ENCODE measurements around the gene LSS. TPM values are rescaled to one million over a fixed set of nuclear protein-coding genes. Genes with fewer than 3 reads are reported as not detected.

The LSS gene
- total RNA-seq, 4 donors from 2014 or later = 55.5 to 131 (median 115) TPM

DNA sequence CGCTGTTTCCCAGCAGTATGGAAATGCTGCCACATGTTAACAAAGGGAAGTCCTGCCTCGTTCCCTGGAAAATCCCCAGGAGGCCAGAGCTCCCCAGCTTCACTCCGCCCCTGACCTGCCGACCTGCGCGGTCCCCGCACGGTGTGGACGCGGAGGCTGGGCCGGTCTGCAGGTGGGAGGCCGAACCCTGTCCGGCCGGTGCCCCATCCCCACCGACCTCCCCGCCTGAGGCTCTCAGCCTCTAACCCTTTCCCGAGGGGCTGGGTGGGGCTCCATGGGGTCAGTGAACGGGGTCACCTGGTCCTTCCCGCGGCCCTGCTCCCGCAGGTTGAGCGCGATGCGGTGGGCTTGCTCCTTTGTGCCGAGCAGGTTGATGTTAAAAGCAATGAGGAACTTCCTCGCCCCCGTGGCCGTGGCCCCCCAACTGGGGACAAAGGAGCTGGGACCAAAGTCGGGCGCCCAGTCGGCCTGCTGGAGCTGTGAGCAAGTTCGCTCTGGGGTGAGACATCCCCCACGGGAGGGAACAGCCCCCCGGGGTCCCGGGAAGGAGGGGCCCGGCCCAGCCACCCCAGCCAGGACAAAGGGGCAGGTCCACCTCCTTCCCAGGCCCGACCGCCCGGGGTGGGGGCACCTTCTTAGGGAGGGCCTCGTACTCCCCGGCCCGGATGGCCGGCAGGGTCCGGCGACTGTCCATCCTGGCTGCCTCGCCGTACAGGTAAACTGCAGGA is 77.1 kb downstream of the LSS start:
- no peak overlapping the region for H3K27ac ChIP-seq
- H3K4me3 ChIP-seq = no peak overlapping the region
- TF ChIP-seq, protein P1, sequence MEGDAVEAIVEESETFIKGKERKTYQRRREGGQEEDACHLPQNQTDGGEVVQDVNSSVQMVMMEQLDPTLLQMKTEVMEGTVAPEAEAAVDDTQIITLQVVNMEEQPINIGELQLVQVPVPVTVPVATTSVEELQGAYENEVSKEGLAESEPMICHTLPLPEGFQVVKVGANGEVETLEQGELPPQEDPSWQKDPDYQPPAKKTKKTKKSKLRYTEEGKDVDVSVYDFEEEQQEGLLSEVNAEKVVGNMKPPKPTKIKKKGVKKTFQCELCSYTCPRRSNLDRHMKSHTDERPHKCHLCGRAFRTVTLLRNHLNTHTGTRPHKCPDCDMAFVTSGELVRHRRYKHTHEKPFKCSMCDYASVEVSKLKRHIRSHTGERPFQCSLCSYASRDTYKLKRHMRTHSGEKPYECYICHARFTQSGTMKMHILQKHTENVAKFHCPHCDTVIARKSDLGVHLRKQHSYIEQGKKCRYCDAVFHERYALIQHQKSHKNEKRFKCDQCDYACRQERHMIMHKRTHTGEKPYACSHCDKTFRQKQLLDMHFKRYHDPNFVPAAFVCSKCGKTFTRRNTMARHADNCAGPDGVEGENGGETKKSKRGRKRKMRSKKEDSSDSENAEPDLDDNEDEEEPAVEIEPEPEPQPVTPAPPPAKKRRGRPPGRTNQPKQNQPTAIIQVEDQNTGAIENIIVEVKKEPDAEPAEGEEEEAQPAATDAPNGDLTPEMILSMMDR (IDR thresholded peaks at IDR 0.05) = no peak
- TF ChIP-seq POLR2A (IDR thresholded peaks at IDR 0.05) = no peak
- WGBS, 2 donors = 40% methylated on average over 1 of the region's 47 CpGs; no CpG with 5 or more reads in 1 of the 2 donors
- H3K27me3 ChIP-seq = no peaks in the 10 kb centered on the region
- intact Hi-C loops (cut with DNase I) = no loop called here
- no peaks in the 10 kb centered on the region for H3K9me3 ChIP-seq
- no peaks in the 10 kb centered on the region for H3K36me3 ChIP-seq
- DNase-seq = no peak
- peaks cover 5 to 12% (median 9%) of the 10 kb centered on the region in 3 donors for H3K4me1 ChIP-seq

DNA sequence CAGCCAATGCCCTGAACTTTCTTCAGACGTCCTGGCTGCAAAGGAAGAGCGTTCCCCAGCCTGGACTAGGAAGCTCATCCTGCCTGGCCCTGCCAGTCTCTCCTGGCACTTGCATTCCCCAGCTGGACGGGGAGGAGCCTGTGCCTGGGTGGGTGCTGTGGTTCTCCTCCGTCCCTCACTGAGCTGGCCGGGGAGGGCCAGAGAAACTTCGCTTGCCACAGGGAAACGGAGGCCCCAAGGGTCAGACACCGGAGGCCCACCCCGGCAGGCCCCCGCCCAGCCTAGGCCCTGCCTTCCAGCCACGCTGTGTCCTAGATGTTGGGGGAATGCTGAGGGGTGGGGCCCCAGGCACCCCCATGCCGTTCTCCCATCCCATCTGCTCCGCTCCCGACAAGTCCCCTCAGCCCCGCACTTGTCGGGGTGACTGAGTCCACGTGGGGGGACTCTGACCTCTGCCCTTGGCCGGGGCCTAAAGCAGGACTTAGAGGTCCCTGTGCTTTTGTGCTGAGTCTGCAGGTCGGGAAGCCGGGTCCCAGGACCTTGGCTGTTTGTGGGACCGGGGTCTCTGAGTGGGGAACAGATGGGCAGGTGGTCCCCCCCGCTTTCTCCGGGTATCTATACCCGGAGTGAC is 78.0 kb downstream of the LSS start:
- peaks cover 5 to 12% (median 9%) of the 10 kb centered on the region in 3 donors for H3K4me1 ChIP-seq
- intact Hi-C loops (cut with DNase I) = no loop called here
- H3K27ac ChIP-seq = no peak overlapping the region
- H3K4me3 ChIP-seq = no peak overlapping the region
- no peaks in the 10 kb centered on the region for H3K36me3 ChIP-seq
- TF ChIP-seq, protein P1 (IDR thresholded peaks at IDR 0.05) = no peak
- no peak for TF ChIP-seq POLR2A (IDR thresholded peaks at IDR 0.05)
- no peak for DNase-seq
- no peaks in the 10 kb centered on the region for H3K27me3 ChIP-seq
- 66% methylated on average over 4 of the region's 24 CpGs; no CpG with 5 or more reads in 1 of the 2 donors for WGBS, 2 donors
- no peaks in the 10 kb centered on the region for H3K9me3 ChIP-seq

DNA sequence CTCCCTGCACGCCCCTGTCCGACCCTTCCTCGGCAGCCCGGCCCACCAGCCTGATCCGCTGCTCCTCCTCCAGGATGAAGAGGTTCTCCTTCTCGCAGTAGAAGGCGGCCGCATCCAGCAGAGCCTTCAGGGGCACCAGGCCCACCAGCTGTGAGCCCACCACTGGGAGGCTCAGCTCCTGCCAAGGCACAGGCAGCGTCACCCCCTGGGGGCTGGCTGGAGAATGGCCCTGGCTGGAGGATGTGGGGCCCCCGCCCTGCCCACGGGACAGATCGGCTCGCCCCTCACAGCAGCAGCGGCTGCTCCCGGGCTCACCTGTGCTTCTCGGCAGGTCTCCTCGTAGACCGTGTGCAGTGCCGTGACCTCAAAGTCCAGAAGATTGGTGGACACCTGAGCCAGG is 78.5 kb downstream of the LSS start:
- Histone ChIP-seq H3K27ac (no peak overlapping the region), H3K4me3 (no peak overlapping the region), H3K36me3 (no peaks in the 10 kb centered on the region), H3K27me3 (no peaks in the 10 kb centered on the region), H3K9me3 (no peaks in the 10 kb centered on the region), H3K4me1 (peaks cover 5 to 12% (median 9%) of the 10 kb centered on the region in 3 donors)
- no peak for DNase-seq
- intact Hi-C loops (cut with DNase I) = no loop called here
- no peak for TF ChIP-seq POLR2A (IDR thresholded peaks at IDR 0.05)
- TF ChIP-seq, protein P1 (IDR thresholded peaks at IDR 0.05) = no peak
- 70 to 91% methylated on average over 2 to 4 of the region's 19 CpGs for WGBS, 2 donors

DNA sequence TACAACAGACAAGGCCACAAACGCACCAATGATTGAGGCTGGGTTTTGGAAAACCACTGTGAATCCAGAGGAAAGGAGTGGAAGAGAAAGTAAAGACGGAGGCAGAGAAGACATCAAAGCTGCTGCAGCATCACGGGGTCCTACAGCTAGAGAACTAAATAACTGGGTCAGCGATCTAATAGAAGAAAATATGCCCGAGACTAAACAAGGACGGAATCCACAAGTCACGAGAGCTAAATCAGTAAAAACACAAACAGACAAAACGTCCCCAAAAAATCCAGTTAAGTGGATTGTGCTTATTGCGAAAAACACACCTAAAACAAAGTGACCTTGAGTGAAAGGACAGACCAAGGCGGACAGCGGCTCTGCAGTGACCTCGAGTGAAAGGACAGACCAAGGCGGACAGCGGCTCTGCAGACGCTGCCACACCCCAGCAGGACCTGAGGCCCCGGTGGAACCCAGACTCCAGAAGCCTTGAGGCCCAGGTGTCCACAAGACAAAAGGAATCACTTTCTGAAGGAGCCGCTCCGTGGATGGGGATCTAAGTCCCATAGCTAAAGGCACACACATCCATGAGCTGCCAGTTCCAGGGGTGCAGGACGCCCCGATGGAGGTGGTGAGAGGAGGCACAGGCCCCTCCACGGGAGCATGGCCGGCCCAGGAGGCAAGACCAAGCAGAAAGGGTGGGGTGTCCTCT is 79.2 kb downstream of the LSS start:
- DNase-seq = no peak
- H3K27me3 ChIP-seq = no peaks in the 10 kb centered on the region
- intact Hi-C loops (cut with DNase I) = no loop called here
- TF ChIP-seq, protein P1 (IDR thresholded peaks at IDR 0.05) = no peak
- TF ChIP-seq POLR2A (IDR thresholded peaks at IDR 0.05) = no peak
- no peaks in the 10 kb centered on the region for H3K9me3 ChIP-seq
- 80% methylated on average over 22 of the region's 22 CpGs for WGBS, 2 donors
- H3K4me1 ChIP-seq = peaks cover 5 to 12% (median 9%) of the 10 kb centered on the region in 3 donors
- no peak overlapping the region for H3K27ac ChIP-seq
- no peak overlapping the region for H3K4me3 ChIP-seq
- H3K36me3 ChIP-seq = no peaks in the 10 kb centered on the region

DNA sequence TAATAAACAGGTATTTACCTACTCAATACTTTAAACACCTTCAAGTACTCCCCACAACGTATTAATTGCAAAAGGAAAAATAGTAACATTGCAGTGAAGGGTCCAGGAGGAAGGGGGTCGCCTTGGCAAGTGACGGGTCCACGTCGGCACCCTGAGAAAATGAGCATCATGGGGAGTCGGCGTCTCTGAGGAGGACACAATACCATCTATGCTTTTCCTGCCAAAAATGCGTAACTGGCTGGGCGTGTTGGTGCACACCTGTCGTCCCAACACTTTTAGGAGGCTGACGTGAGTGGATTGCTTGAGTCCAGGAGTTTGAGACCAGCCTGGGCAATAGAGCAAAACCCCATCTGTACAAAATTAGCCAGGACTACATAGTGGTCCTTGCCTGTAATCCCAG is 80.5 kb downstream of the LSS start:
- peaks cover 0 to 17% (median 5%) of the 10 kb centered on the region in 3 donors for H3K4me1 ChIP-seq
- H3K9me3 ChIP-seq = no peaks in the 10 kb centered on the region
- H3K4me3 ChIP-seq = no peak overlapping the region
- no peaks in the 10 kb centered on the region for H3K36me3 ChIP-seq
- intact Hi-C loops (cut with DNase I) = no loop called here
- no peak for TF ChIP-seq POLR2A (IDR thresholded peaks at IDR 0.05)
- TF ChIP-seq, protein P1 (IDR thresholded peaks at IDR 0.05) = no peak
- no peaks in the 10 kb centered on the region for H3K27me3 ChIP-seq
- H3K27ac ChIP-seq = no peak overlapping the region
- WGBS, 2 donors = 58 to 77% methylated on average over 10 to 11 of the region's 11 CpGs
- DNase-seq = no peak
